OCI-LY1 (cell line): ENCODE data around the gene NSUN5.

Experiments
- H2AFZ ChIP-seq: fragments of 200-600 bp; sonication (generic), shearing (Covaris generic); 2 replicates; pipeline ENCODE4 v1.6.0; 2014; ENCODE audit warnings: antibody characterized with exemption, mild to moderate bottlenecking, low read length
- H3F3A ChIP-seq: fragments of 200-600 bp; sonication (generic), shearing (Covaris generic); 2 replicates; pipeline ENCODE4 v1.6.0; 2014; ENCODE audit warnings: mild to moderate bottlenecking, antibody characterized with exemption, low read length, moderate library complexity; ENCODE audit not compliant: insufficient read depth
- H3K27ac ChIP-seq: fragments of 200-600 bp; sonication (generic); 2 replicates; pipeline ENCODE4 v1.5.1; 2014; ENCODE audit warnings: low read length, mixed run types, mild to moderate bottlenecking, low read depth; ENCODE audit not compliant: poor library complexity, severe bottlenecking
- H3K27me3 ChIP-seq: fragments of 200-600 bp; sonication (generic); 2 replicates; pipeline ENCODE4 v1.6.0; 2014; ENCODE audit warnings: antibody characterized with exemption, mild to moderate bottlenecking, low read length, moderate library complexity; ENCODE audit not compliant: insufficient read depth
- H3K36me3 ChIP-seq: fragments of 200-600 bp; sonication (generic); 2 replicates; pipeline ENCODE4 v1.6.1; 2014; ENCODE audit warnings: mild to moderate bottlenecking, antibody characterized with exemption, low read length, moderate library complexity, mixed read lengths; ENCODE audit not compliant: insufficient read depth
- H3K4me1 ChIP-seq: fragments of 200-600 bp; sonication (generic); 2 replicates; pipeline ENCODE4 v1.5.1; 2014; ENCODE audit warnings: mild to moderate bottlenecking, low read length, moderate library complexity; ENCODE audit not compliant: insufficient read depth, severe bottlenecking
- H3K4me2 ChIP-seq: fragments of 200-600 bp; sonication (generic), shearing (Covaris generic); 2 replicates; pipeline ENCODE4 v1.6.1; 2014; ENCODE audit warnings: low read length
- H3K4me3 ChIP-seq: fragments of 200-600 bp; sonication (generic); 2 replicates; pipeline ENCODE4 v1.5.1; 2014; ENCODE audit warnings: low read length, low read depth, mild to moderate bottlenecking, mixed read lengths; ENCODE audit not compliant: poor library complexity, severe bottlenecking
- H3K79me2 ChIP-seq: fragments of 200-600 bp; shearing (Covaris generic); 2 replicates; pipeline ENCODE4 v1.6.1; 2016; ENCODE audit warnings: mixed run types, low read length, mixed read lengths; ENCODE audit not compliant: insufficient read depth
- H3K9ac ChIP-seq: fragments of 200-600 bp; sonication (generic), shearing (Covaris generic); 2 replicates; pipeline ENCODE4 v1.6.1; 2014; ENCODE audit warnings: mild to moderate bottlenecking, low read length, mixed read lengths
- H3K9me2 ChIP-seq: fragments of 200-600 bp; sonication (generic), shearing (Covaris generic); 2 replicates; pipeline ENCODE4 v1.6.1; 2014; ENCODE audit warnings: low read depth, mild to moderate bottlenecking, low read length, mixed read lengths
- H3K9me3 ChIP-seq: fragments of 200-600 bp; shearing (Covaris generic); 2 replicates; pipeline ENCODE4 v1.6.1; 2014; ENCODE audit warnings: low read length, mixed read lengths
- H4K20me1 ChIP-seq: fragments of 200-600 bp; sonication (generic), shearing (Covaris generic); 2 replicates; pipeline ENCODE4 v1.6.0; 2016; ENCODE audit warnings: mild to moderate bottlenecking, low read length; ENCODE audit not compliant: insufficient read depth
- EZH2 ChIP-seq: fragments of 200-600 bp; sonication (generic), shearing (Covaris generic); IDR thresholded peaks from 2 replicates; pipeline ENCODE4 v1.8.0; 2017; ENCODE audit warnings: borderline replicate concordance, mixed run types, mild to moderate bottlenecking, antibody characterized with exemption, low read length, moderate library complexity, mixed read lengths
- TF ChIP-seq, protein P1 (sequence below): fragments of 200-600 bp; sonication (generic), shearing (Covaris generic); IDR thresholded peaks from 2 replicates; pipeline ENCODE4 v1.5.1; 2017; ENCODE audit warnings: mild to moderate bottlenecking, antibody characterized with exemption, low read length, moderate library complexity, mixed read lengths

Gene NSUN5

DNA sequence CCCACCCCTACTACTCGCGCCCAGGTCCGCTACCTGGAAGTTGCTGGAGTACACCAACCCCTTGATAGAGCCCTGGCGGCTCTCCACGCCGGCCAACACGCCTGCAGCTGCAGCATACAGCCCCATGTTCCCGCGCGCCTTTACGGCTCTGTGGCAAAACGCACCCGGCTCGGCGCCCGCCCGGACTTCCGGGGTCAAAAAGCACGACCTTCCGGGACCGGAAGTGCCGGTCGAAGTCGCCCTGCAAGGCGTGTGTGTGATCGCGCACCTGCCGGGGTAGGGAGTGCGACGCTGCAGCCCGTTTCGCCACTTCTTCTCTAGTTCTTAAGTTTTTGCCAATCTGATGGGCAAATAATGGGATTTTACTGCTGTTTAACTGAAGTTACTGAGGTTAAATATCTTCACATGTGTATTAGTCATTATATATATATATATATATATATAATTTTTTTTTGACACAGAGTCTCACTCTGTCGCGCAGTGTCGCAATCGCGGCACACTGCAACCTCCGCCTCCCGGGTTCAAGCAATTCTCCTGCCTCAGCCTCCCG is at the start of gene NSUN5:
Gene NSUN5 (minus strand): TSS at position 162 of the 550 bp plus-strand sequence. CDS start 36 bp downstream, at position 126.
- no peak within 1 kb of the TSS for H2AFZ ChIP-seq
- TF ChIP-seq, protein P1, sequence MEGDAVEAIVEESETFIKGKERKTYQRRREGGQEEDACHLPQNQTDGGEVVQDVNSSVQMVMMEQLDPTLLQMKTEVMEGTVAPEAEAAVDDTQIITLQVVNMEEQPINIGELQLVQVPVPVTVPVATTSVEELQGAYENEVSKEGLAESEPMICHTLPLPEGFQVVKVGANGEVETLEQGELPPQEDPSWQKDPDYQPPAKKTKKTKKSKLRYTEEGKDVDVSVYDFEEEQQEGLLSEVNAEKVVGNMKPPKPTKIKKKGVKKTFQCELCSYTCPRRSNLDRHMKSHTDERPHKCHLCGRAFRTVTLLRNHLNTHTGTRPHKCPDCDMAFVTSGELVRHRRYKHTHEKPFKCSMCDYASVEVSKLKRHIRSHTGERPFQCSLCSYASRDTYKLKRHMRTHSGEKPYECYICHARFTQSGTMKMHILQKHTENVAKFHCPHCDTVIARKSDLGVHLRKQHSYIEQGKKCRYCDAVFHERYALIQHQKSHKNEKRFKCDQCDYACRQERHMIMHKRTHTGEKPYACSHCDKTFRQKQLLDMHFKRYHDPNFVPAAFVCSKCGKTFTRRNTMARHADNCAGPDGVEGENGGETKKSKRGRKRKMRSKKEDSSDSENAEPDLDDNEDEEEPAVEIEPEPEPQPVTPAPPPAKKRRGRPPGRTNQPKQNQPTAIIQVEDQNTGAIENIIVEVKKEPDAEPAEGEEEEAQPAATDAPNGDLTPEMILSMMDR, result no peak
- no peak for TF ChIP-seq EZH2
- no peaks in the 10 kb centered on the region for H3K27me3 ChIP-seq
- H3K9me3 ChIP-seq, result no peaks in the 10 kb centered on the region; the same call in 1 of the 2 replicates
- no peaks in the 10 kb centered on the region for H3K9me2 ChIP-seq
- peaks cover 22% of the 10 kb centered on the region for H3K4me1 ChIP-seq
- peaks cover 21% of the 10 kb centered on the region for H3K79me2 ChIP-seq
- peaks cover 37% of the 10 kb centered on the region for H3K36me3 ChIP-seq
- H3K4me3 ChIP-seq, result peak within 1 kb of the TSS; percentile 80
- H4K20me1 ChIP-seq, result no peaks in the 10 kb centered on the region
- no peaks in the 10 kb centered on the region for H3F3A ChIP-seq
- H3K4me2 ChIP-seq, result peak within 1 kb of the TSS; percentile 89
- H3K27ac ChIP-seq, result peak within 1 kb of the TSS; percentile 41
- H3K9ac ChIP-seq, result peak within 1 kb of the TSS; percentile 79

GRCh38 chr7:73356159-73356558 is 47.5 kb upstream of the NSUN5 start:
- Histone ChIP-seq H3K27me3 (peaks cover 21% of the 10 kb centered on the region; the same call in 1 of the 2 replicates), H3K9me3 (no peaks in the 10 kb centered on the region), H3F3A (no peaks in the 10 kb centered on the region), H3K9ac (no peak overlapping the region), H3K36me3 (no peaks in the 10 kb centered on the region), H3K4me1 (peaks cover 9% of the 10 kb centered on the region), H3K79me2 (no peaks in the 10 kb centered on the region), H3K9me2 (no peaks in the 10 kb centered on the region), H3K27ac (no peak overlapping the region), H3K4me3 (no peak overlapping the region), H2AFZ (no peak overlapping the region), H4K20me1 (no peaks in the 10 kb centered on the region), H3K4me2 (no peak overlapping the region)
- no peak for TF ChIP-seq EZH2
- TF ChIP-seq, protein P1, result no peak

GRCh38 chr7:73354821-73355220 is 46.2 kb upstream of the NSUN5 start:
- Histone ChIP-seq H3K27me3 (peaks cover 19% of the 10 kb centered on the region; the same call in 1 of the 2 replicates), H3F3A (no peaks in the 10 kb centered on the region), H3K4me2 (no peak overlapping the region), H3K9ac (no peak overlapping the region), H3K79me2 (no peaks in the 10 kb centered on the region), H3K4me3 (no peak overlapping the region), H3K27ac (no peak overlapping the region), H2AFZ (no peak overlapping the region), H4K20me1 (no peaks in the 10 kb centered on the region), H3K9me3 (no peaks in the 10 kb centered on the region), H3K4me1 (peaks cover 9% of the 10 kb centered on the region), H3K9me2 (no peaks in the 10 kb centered on the region), H3K36me3 (no peaks in the 10 kb centered on the region)
- TF ChIP-seq, protein P1, result no peak
- no peak for TF ChIP-seq EZH2
